NB4 (cell line): ENCODE data around the gene XPC.

Experiments used
- POLR2A ChIP-seq: IDR thresholded peaks from 2 replicates; pipeline ENCODE4 v1.6.1; 2011; ENCODE audit warnings: mild to moderate bottlenecking; ENCODE audit not compliant: insufficient read length; ENCODE audit errors: extremely low read depth
- TF ChIP-seq, protein P1 (sequence below): IDR thresholded peaks from one replicate; pipeline ENCODE4 v1.5.1; 2012; ENCODE audit warnings: low read depth, low read length
- TF ChIP-seq, protein P2 (sequence below): IDR thresholded peaks from 2 replicates; pipeline ENCODE4 v1.6.1; 2011; ENCODE audit warnings: low read depth, low read length

DNA sequence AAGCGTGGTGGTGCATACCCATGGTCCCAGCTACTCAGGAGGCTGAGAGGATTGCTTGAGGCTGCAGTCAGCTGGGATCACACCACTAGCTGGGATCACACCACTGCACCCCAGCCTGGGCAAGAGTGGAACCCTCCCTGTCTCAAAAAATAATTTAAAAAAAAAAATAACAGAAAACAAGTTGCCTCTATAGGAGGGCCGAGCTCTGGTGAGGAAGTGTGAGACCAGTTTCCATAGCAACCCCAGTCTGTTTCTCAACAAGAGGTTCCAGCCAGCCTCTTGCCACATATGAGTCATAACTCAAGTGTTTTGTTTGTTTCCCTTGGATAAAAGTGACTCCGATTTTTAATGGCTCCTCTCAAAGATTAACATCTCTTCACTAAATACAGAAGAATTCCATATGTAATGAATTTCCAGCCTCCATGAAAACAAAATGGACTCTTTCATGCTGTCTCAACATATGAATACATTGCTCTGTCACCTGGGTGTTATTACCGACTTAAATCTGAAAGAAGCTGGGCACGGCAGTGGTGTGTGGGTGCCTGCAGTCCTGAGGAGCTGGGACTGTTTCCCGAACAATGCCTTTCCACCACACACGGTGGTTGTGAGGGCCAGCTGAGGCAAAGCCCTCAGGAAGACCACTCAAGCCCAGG, 33.9 kb downstream of the XPC start:
- TF ChIP-seq POLR2A: no peak
- TF ChIP-seq, protein P1, sequence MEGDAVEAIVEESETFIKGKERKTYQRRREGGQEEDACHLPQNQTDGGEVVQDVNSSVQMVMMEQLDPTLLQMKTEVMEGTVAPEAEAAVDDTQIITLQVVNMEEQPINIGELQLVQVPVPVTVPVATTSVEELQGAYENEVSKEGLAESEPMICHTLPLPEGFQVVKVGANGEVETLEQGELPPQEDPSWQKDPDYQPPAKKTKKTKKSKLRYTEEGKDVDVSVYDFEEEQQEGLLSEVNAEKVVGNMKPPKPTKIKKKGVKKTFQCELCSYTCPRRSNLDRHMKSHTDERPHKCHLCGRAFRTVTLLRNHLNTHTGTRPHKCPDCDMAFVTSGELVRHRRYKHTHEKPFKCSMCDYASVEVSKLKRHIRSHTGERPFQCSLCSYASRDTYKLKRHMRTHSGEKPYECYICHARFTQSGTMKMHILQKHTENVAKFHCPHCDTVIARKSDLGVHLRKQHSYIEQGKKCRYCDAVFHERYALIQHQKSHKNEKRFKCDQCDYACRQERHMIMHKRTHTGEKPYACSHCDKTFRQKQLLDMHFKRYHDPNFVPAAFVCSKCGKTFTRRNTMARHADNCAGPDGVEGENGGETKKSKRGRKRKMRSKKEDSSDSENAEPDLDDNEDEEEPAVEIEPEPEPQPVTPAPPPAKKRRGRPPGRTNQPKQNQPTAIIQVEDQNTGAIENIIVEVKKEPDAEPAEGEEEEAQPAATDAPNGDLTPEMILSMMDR: no peak
- TF ChIP-seq, protein P2, sequence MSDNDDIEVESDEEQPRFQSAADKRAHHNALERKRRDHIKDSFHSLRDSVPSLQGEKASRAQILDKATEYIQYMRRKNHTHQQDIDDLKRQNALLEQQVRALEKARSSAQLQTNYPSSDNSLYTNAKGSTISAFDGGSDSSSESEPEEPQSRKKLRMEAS: no peak
